GM12878 (cell line): Measurements from ENCODE around the gene SLMAP. TPM values are rescaled to one million over a fixed set of nuclear protein-coding genes. Genes with fewer than 3 reads are reported as not detected.

Source experiments
- ATAC-seq: fragments of 200-7000 bp; cut with Tn5 transposase; 3 replicates; pipeline ENCODE4 v1.9.1; 2020; ENCODE audit warnings: mild to moderate bottlenecking, moderate library complexity
- BruUV-seq: library from RNA; stranded (reverse); fragments of 400-500 nt; replicated peaks from 2 replicates; lab custom pipeline; 2021; lab: Mats Ljungman, UMichigan
- CTCF ChIA-PET: fragments of 300-600 bp; sonication (Branson Sonifier 250); formaldehyde crosslinking; extraction: SDS; loops from one replicate; lab custom pipeline; 2021; ENCODE audit warnings: inconsistent platforms; lab: Yijun Ruan, JAX
- POLR2A ChIA-PET: fragments of 350-600 bp; formaldehyde crosslinking; extraction: SDS; loops from one replicate; lab custom pipeline; 2021; ENCODE audit warnings: inconsistent platforms; lab: Charles Lee
- RAD21 ChIA-PET: fragments of 300-600 bp; sonication (Branson Sonifier 250); formaldehyde crosslinking; loops from one replicate; lab custom pipeline; 2023; ENCODE audit warnings: antibody characterized with exemption; ENCODE audit not compliant: unreplicated experiment; lab: Charles Lee
- SMC1A ChIA-PET: fragments of 300-600 bp; sonication (Branson Sonifier 250); formaldehyde crosslinking; loops from one replicate; lab custom pipeline; 2023; ENCODE audit not compliant: unreplicated experiment, uncharacterized antibody; lab: Charles Lee
- DNase-seq: peaks from one replicate; pipeline ENCODE4 v3.0.0-alpha.2; 2011; ENCODE audit warnings: low read depth, low spot score
- FAIRE-seq: peaks from 3 replicates; lab custom pipeline; 2011; peaks lifted over from hg19 to GRCh38; lab: Jason Lieb, UNC
- H2AFZ ChIP-seq: 2 replicates; pipeline ENCODE4 v1.6.0; 2011; ENCODE audit warnings: low read depth, low read length, control low read depth; ENCODE audit not compliant: control insufficient read depth
- H3K27ac ChIP-seq: 2 replicates; pipeline ENCODE4 v1.5.1; 2011; ENCODE audit warnings: control low read depth; ENCODE audit not compliant: control insufficient read depth, insufficient read depth
- H3K27me3 ChIP-seq, 2 experiments: replicated peaks in 1 of 2; 2 replicates each; pipeline versions ENCODE4 v1.6.0 to v1.6.1; 2011; ENCODE audit warnings: low read length in 1 of 2; ENCODE audit not compliant: control insufficient read depth in 2 of 2, insufficient read depth in 2 of 2
- H3K36me3 ChIP-seq, 2 experiments: 2 replicates each; pipeline ENCODE4 v1.5.1; 2011; ENCODE audit warnings: low read length in 1 of 2; ENCODE audit not compliant: control insufficient read depth in 2 of 2, insufficient read depth in 2 of 2
- H3K4me1 ChIP-seq: 2 replicates; pipeline ENCODE4 v1.6.1; 2011; ENCODE audit warnings: mild to moderate bottlenecking, low read length, moderate library complexity, mixed read lengths; ENCODE audit not compliant: control insufficient read depth, insufficient read depth
- H3K4me2 ChIP-seq: 2 replicates; pipeline ENCODE4 v1.6.0; 2011; ENCODE audit warnings: control low read depth; ENCODE audit not compliant: control insufficient read depth, insufficient read depth
- H3K4me3 ChIP-seq: fragments of 200-600 bp; sonication (generic); 2 replicates; pipeline ENCODE4 v1.5.1; 2016
- H3K79me2 ChIP-seq: 2 replicates; pipeline ENCODE4 v1.6.0; 2011; ENCODE audit warnings: low read length; ENCODE audit not compliant: control insufficient read depth, insufficient read depth
- H3K9ac ChIP-seq: 2 replicates; pipeline ENCODE4 v1.8.0; 2011; ENCODE audit warnings: low read length, control low read depth, mixed read lengths; ENCODE audit not compliant: control insufficient read depth, insufficient read depth
- H3K9me3 ChIP-seq: replicated peaks from 3 replicates; pipeline ENCODE4 v1.5.1; 2011; ENCODE audit warnings: mild to moderate bottlenecking, low read length; ENCODE audit not compliant: control insufficient read depth, insufficient read depth
- H4K20me1 ChIP-seq: 2 replicates; pipeline ENCODE4 v1.6.0; 2011; ENCODE audit not compliant: control insufficient read depth, insufficient read depth
- CHD1 ChIP-seq: IDR thresholded peaks from 2 replicates; pipeline ENCODE4 v1.6.1; 2012; ENCODE audit warnings: low read depth, low read length, improper control_type of control experiment
- CREB1 ChIP-seq: IDR thresholded peaks from 2 replicates; pipeline ENCODE4 v1.6.1; 2012; ENCODE audit warnings: low read depth, mild to moderate bottlenecking, inconsistent platforms
- EZH2 ChIP-seq: IDR thresholded peaks from 2 replicates; pipeline ENCODE4 v1.6.1; 2012; ENCODE audit warnings: low read depth, mild to moderate bottlenecking, control low read depth, inconsistent platforms, low read length, borderline replicate concordance; ENCODE audit not compliant: control insufficient read depth
- FOXK2 ChIP-seq: fragments of 450-650 bp; IDR thresholded peaks from 2 replicates; pipeline ENCODE4 v1.6.1; 2017; ENCODE audit warnings: mild to moderate bottlenecking, moderate library complexity
- GABPA ChIP-seq: IDR thresholded peaks from 2 replicates; pipeline ENCODE4 v1.6.1; 2014; ENCODE audit warnings: antibody characterized with exemption, low read depth, mild to moderate bottlenecking, inconsistent platforms
- HCFC1 ChIP-seq: fragments of 150-350 bp; IDR thresholded peaks from 2 replicates; pipeline ENCODE4 v1.6.1; 2014; ENCODE audit warnings: low read length
- IRF4 ChIP-seq: IDR thresholded peaks from 2 replicates; pipeline ENCODE4 v1.6.1; 2011; ENCODE audit warnings: low read depth, low read length
- KDM1A ChIP-seq: fragments of 200-600 bp; sonication (generic); IDR thresholded peaks from 2 replicates; pipeline ENCODE4 v1.6.1; 2016; ENCODE audit warnings: borderline replicate concordance
- LARP7 ChIP-seq: fragments of 450-650 bp; IDR thresholded peaks from 2 replicates; pipeline ENCODE4 v1.6.1; 2017; ENCODE audit warnings: mild to moderate bottlenecking
- MLLT1 ChIP-seq: fragments of 450-650 bp; IDR thresholded peaks from 2 replicates; pipeline ENCODE4 v1.6.1; 2016; ENCODE audit warnings: mild to moderate bottlenecking
- RELA ChIP-seq: fragments of 450-650 bp; IDR thresholded peaks from 2 replicates; pipeline ENCODE4 v1.8.0; 2014; ENCODE audit warnings: borderline replicate concordance; ENCODE audit not compliant: partially characterized antibody
- SPI1 ChIP-seq: IDR thresholded peaks from 2 replicates; pipeline ENCODE4 v1.6.1; 2011; ENCODE audit warnings: low read depth, mild to moderate bottlenecking, low read length, moderate library complexity, borderline replicate concordance; ENCODE audit not compliant: insufficient read depth
- STAT3 ChIP-seq: IDR thresholded peaks from 2 replicates; pipeline ENCODE4 v1.6.1; 2011; ENCODE audit warnings: low read depth, low read length, improper control_type of control experiment
- WRNIP1 ChIP-seq: IDR thresholded peaks from 2 replicates; pipeline ENCODE4 v1.6.1; 2011; ENCODE audit warnings: low read depth, low read length, improper control_type of control experiment, borderline replicate concordance
- YBX1 ChIP-seq: fragments of 450-650 bp; IDR thresholded peaks from 2 replicates; pipeline ENCODE4 v1.6.1; 2016; ENCODE audit warnings: antibody characterized with exemption
- ZBTB40 ChIP-seq: fragments of 450-650 bp; IDR thresholded peaks from 2 replicates; pipeline ENCODE4 v1.6.1; 2016; ENCODE audit warnings: mild to moderate bottlenecking, moderate library complexity, borderline replicate concordance
- ZNF24 ChIP-seq: fragments of 450-650 bp; IDR thresholded peaks from 2 replicates; pipeline ENCODE4 v1.6.1; 2017; ENCODE audit warnings: antibody characterized with exemption, mild to moderate bottlenecking
- ZNF622 ChIP-seq: fragments of 450-650 bp; IDR thresholded peaks from 2 replicates; pipeline ENCODE4 v1.6.1; 2017; ENCODE audit warnings: mild to moderate bottlenecking, inconsistent platforms
- WGBS: methylation state at CpG from one replicate; pipeline ENCODE4 v1.1.6; 2016; ENCODE audit warnings: low lambda C conversion rate; ENCODE audit not compliant: insufficient replicate concordance, insufficient coverage; ENCODE audit errors: missing lambda C conversion rate; 5-methylcytosine and 5-hydroxymethylcytosine counted together
- in situ Hi-C: fragments of 300-500 bp; cut with MboI; formaldehyde crosslinking; loops from 9 replicates; pipeline ENCODE4 v1.14.3; 2018; ENCODE audit warnings: mixed read lengths
- intact Hi-C: fragments of 100-400 bp; cut with micrococcal nuclease; formaldehyde crosslinking; loops from one replicate; pipeline ENCODE4 v1.14.2; 2022; ENCODE audit not compliant: unreplicated experiment
- polyA plus RNA-seq, 11 experiments: library from polyadenylated mRNA; depleted of rRNA in 4 of 11; unstranded in 6 of 11; stranded (reverse) in 5 of 11; fragments of >200 nt; fragmentation: Nextera tagmentation in 4 of 11; fragmentation: Illumina TruSeq in 1 of 11; extraction: Ambion mirVana in 4 of 11; extraction: Trizol in 1 of 11; gene quantifications; 1 replicate in 1 of 11; 2 replicates in 10 of 11; pipeline versions ENCODE4 v1.2.1 to v1.2.3, GENCODE V29; 2011 to 2016; ENCODE audit warnings: inconsistent platforms in 2 of 11, missing spikeins in 2 of 11, low read depth in 1 of 11
- total RNA-seq, 4 experiments: library from RNA; depleted of rRNA in 3 of 4; stranded (reverse); fragments of >200 nt in 3 of 4; fragmentation: Illumina TruSeq in 1 of 4; extraction: Trizol in 1 of 4; gene quantifications; 2 replicates each; pipeline versions ENCODE4 v1.2.1 to v1.2.3, GENCODE V29; 2013 to 2021

The SLMAP gene
- total and polyA plus RNA-seq, 10 of the 15 experiments (the other 5 are each of a cell fraction or from before 2014, with no cell fraction given), result 8.3 to 43.8 (median 26.4) TPM

GRCh38 chr3:57709031-57709430 is 47.1 kb upstream of the SLMAP start (continued):
- no peak for TF ChIP-seq ZNF24
- TF ChIP-seq HCFC1, result no peak
- TF ChIP-seq CHD1, result no peak
- TF ChIP-seq KDM1A, result no peak
- TF ChIP-seq RELA, result no peak
- no peak for TF ChIP-seq STAT3
- no peak for TF ChIP-seq SPI1
- TF ChIP-seq CREB1, result no peak
- TF ChIP-seq LARP7, result no peak

- no peaks in the 10 kb centered on the region for H3K4me1 ChIP-seq
- CTCF ChIA-PET, result interaction anchor here (0.6 to 1.4 kb wide), 4 partner anchors 13 to 541 kb away, joined by 3 to 4 read pairs (median 4); no protein-coding TSS in a partner anchor
- in situ Hi-C loops (no loop called here), intact Hi-C loops (no loop called here)
- H3K9ac ChIP-seq, result no peak overlapping the region
- DNase-seq (no peak), ATAC-seq (no peak), FAIRE-seq (no peak)
- no peak overlapping the region; the same call in 1 of the 2 replicates for H2AFZ ChIP-seq
- H4K20me1 ChIP-seq, result no peaks in the 10 kb centered on the region
- 8% methylated on average over 2 of the region's 2 CpGs for WGBS
- RAD21 ChIA-PET, result no interaction called here
- BruUV-seq, result no TSS peak
- peaks cover 0 to 2% of the 10 kb centered on the region in 2 experiments; a peak in 1 of 4 replicates for H3K27me3 ChIP-seq
- SMC1A ChIA-PET, result interaction anchor here (1.0 kb wide), 1 partner anchor 10 kb away, joined by 5 read pairs; no protein-coding TSS in a partner anchor
- TF ChIP-seq ZBTB40 (no peak), WRNIP1 (no peak), IRF4 (no peak), MLLT1 (no peak), GABPA (no peak), YBX1 (no peak), ZNF622 (no peak), FOXK2 (no peak), EZH2 (no peak)
- H3K79me2 ChIP-seq, result no peaks in the 10 kb centered on the region
- POLR2A ChIA-PET, result interaction anchor here (0.6 kb wide), 1 partner anchor 53 kb away, joined by 3 read pairs; no protein-coding TSS in a partner anchor
- H3K9me3 ChIP-seq, result no peaks in the 10 kb centered on the region
- no peak overlapping the region for H3K4me3 ChIP-seq
- H3K36me3 ChIP-seq, result no peaks in the 10 kb centered on the region
- H3K4me2 ChIP-seq, result no peak overlapping the region
- H3K27ac ChIP-seq, result no peak overlapping the region
Observed at GRCh38 chr3:57709559-57709958, 46.5 kb upstream of the SLMAP start.
